Measurements from ENCODE around the gene PRUNE2.

PRUNE2 gene

DNA sequence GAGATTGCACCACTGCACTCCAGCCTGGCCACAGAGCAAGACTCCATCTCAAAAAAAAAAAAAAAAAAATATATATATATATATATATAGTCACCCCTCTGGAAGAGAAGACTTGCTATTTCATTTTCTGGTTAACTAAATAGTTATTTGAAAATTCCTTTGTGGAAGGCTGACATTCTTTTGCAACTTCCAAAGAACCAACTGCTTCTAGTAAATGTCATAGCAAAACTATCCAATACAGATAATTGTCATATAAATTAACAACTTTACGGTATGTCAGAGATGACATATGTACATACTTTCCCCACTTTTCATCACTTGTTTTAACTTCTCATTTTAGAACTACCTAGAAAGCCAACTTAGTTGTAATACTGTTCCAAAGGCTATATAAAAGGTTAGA, 50.9 kb downstream of the PRUNE2 start:
- Histone ChIP-seq H3K79me2 (ENCODE audit: insufficient read depth, low read length) (no peaks in the 10 kb centered on the region), H3K9me3 (ENCODE audit: insufficient read depth, low read length, severe bottlenecking) (no peaks in the 10 kb centered on the region), H2AFZ (ENCODE audit: low read depth, low read length) (no peak overlapping the region), H3K4me1 (ENCODE audit: insufficient read depth, low read length) (no peaks in the 10 kb centered on the region), H3K9ac (ENCODE audit: low read depth, low read length) (no peak overlapping the region), H3K36me3 (ENCODE audit: insufficient read depth, low read length) (no peaks in the 10 kb centered on the region), H4K20me1 (ENCODE audit: insufficient read depth, low read length) (no peaks in the 10 kb centered on the region), H3K27ac (ENCODE audit: low read length) (no peak overlapping the region), H3K4me2 (ENCODE audit: insufficient read depth, low read length) (no peak overlapping the region), H3K4me3 (ENCODE audit: low read depth in 1 of 2, low read length in 2 of 2) (no peak overlapping the region), H3K27me3 (ENCODE audit: insufficient read depth, low read length, poor library complexity) (peaks cover 5% of the 10 kb centered on the region)
- DNase-seq (no peak), ATAC-seq (ENCODE audit: insufficient read depth, low read depth) (no peak)
- no peak for TF ChIP-seq EZH2 (IDR thresholded peaks at IDR 0.05; ENCODE audit: borderline replicate concordance, low read depth, low read length, severe bottlenecking)
- TF ChIP-seq, protein P1, sequence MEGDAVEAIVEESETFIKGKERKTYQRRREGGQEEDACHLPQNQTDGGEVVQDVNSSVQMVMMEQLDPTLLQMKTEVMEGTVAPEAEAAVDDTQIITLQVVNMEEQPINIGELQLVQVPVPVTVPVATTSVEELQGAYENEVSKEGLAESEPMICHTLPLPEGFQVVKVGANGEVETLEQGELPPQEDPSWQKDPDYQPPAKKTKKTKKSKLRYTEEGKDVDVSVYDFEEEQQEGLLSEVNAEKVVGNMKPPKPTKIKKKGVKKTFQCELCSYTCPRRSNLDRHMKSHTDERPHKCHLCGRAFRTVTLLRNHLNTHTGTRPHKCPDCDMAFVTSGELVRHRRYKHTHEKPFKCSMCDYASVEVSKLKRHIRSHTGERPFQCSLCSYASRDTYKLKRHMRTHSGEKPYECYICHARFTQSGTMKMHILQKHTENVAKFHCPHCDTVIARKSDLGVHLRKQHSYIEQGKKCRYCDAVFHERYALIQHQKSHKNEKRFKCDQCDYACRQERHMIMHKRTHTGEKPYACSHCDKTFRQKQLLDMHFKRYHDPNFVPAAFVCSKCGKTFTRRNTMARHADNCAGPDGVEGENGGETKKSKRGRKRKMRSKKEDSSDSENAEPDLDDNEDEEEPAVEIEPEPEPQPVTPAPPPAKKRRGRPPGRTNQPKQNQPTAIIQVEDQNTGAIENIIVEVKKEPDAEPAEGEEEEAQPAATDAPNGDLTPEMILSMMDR (IDR thresholded peaks at IDR 0.05; ENCODE audit: borderline replicate concordance, extremely low read depth, low read length, poor library complexity, severe bottlenecking), result no peak

DNA sequence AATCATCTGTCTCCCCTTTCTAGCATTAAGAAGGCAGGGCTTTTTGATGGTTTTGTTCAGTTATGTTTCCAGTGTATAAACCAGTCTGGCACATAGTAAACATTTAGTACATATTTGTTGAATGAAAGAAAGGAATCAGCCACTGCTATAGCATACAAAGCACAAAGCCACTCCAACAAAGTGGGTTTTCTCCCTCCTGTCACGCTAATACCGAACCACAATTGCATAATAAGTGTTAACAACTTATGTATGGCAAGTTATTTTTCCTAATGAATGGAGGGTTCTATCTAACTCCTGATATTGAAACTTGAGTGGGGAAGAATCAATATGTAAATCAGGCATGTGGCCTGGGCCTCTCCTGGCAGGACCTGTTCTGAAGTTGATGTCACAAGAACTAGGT, 53.9 kb downstream of the PRUNE2 start:
- Histone ChIP-seq H2AFZ (ENCODE audit: low read depth, low read length) (no peak overlapping the region), H3K79me2 (ENCODE audit: insufficient read depth, low read length) (no peaks in the 10 kb centered on the region), H3K9ac (ENCODE audit: low read depth, low read length) (no peak overlapping the region), H3K36me3 (ENCODE audit: insufficient read depth, low read length) (no peaks in the 10 kb centered on the region), H3K27ac (ENCODE audit: low read length) (no peak overlapping the region), H3K4me3 (ENCODE audit: low read depth in 1 of 2, low read length in 2 of 2) (no peak overlapping the region), H3K4me2 (ENCODE audit: insufficient read depth, low read length) (no peak overlapping the region), H3K27me3 (ENCODE audit: insufficient read depth, low read length, poor library complexity) (peaks cover 5% of the 10 kb centered on the region), H3K4me1 (ENCODE audit: insufficient read depth, low read length) (no peaks in the 10 kb centered on the region), H3K9me3 (ENCODE audit: insufficient read depth, low read length, severe bottlenecking) (no peaks in the 10 kb centered on the region), H4K20me1 (ENCODE audit: insufficient read depth, low read length) (no peaks in the 10 kb centered on the region)
- TF ChIP-seq EZH2 (IDR thresholded peaks at IDR 0.05; ENCODE audit: borderline replicate concordance, low read depth, low read length, severe bottlenecking), result no peak
- TF ChIP-seq, protein P1 (IDR thresholded peaks at IDR 0.05; ENCODE audit: borderline replicate concordance, extremely low read depth, low read length, poor library complexity, severe bottlenecking), result no peak
- ATAC-seq (ENCODE audit: insufficient read depth, low read depth), result no peak
- DNase-seq, result no peak

DNA sequence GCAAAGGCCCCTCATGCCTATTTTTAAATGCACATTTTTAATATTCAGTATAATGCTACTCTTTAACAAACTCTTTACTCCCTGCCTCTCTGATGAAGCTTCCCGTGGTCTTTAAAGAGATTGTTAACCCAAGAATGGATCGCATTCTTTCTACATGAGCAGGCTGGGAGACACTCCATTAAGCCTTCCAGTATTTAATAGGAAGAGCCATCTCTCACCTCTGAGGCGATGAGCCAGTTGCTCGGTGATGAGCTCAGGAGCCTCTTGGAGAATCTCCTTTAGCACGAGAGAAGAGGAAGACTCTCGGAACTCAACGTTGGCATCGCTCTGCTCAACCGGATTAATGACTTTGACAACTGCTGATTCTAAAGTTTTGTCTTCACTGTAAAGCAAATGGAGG, 59.6 kb downstream of the PRUNE2 start:
- no peaks in the 10 kb centered on the region for H3K4me1 ChIP-seq (ENCODE audit: insufficient read depth, low read length)
- H3K79me2 ChIP-seq (ENCODE audit: insufficient read depth, low read length), result no peaks in the 10 kb centered on the region
- no peak overlapping the region for H3K4me3 ChIP-seq (ENCODE audit: low read depth in 1 of 2, low read length in 2 of 2)
- no peak for TF ChIP-seq EZH2 (IDR thresholded peaks at IDR 0.05; ENCODE audit: borderline replicate concordance, low read depth, low read length, severe bottlenecking)
- TF ChIP-seq, protein P1 (IDR thresholded peaks at IDR 0.05; ENCODE audit: borderline replicate concordance, extremely low read depth, low read length, poor library complexity, severe bottlenecking), result no peak
- no peak overlapping the region for H2AFZ ChIP-seq (ENCODE audit: low read depth, low read length)
- H3K9me3 ChIP-seq (ENCODE audit: insufficient read depth, low read length, severe bottlenecking), result no peaks in the 10 kb centered on the region
- H3K4me2 ChIP-seq (ENCODE audit: insufficient read depth, low read length), result no peak overlapping the region
- no peaks in the 10 kb centered on the region for H4K20me1 ChIP-seq (ENCODE audit: insufficient read depth, low read length)
- H3K9ac ChIP-seq (ENCODE audit: low read depth, low read length), result no peak overlapping the region
- no peak overlapping the region for H3K27ac ChIP-seq (ENCODE audit: low read length)
- ATAC-seq (ENCODE audit: insufficient read depth, low read depth), result no peak
- H3K36me3 ChIP-seq (ENCODE audit: insufficient read depth, low read length), result no peaks in the 10 kb centered on the region
- no peaks in the 10 kb centered on the region for H3K27me3 ChIP-seq (ENCODE audit: insufficient read depth, low read length, poor library complexity)
- DNase-seq, result no peak

DNA sequence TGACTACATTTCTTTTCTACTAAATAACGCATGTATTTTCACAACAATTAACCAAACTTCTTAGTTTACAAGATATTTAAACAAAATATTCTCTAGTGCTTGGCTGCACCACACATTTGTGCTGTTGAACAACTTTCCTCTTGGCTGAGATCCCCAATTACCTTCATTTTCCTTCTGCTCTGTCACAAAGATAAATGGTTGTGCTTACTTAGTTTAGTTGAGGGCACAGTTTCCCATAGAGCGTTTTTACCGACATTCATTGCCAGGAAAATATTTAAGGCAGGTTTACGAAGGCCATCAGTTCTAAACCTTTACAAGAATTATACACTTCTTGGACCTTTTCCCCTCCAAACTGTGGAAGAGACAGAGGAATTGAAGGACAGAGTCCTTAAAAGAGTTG, 60.7 kb downstream of the PRUNE2 start:
- TF ChIP-seq, protein P1 (IDR thresholded peaks at IDR 0.05; ENCODE audit: borderline replicate concordance, extremely low read depth, low read length, poor library complexity, severe bottlenecking), result no peak
- no peak for TF ChIP-seq EZH2 (IDR thresholded peaks at IDR 0.05; ENCODE audit: borderline replicate concordance, low read depth, low read length, severe bottlenecking)
- H3K36me3 ChIP-seq (ENCODE audit: insufficient read depth, low read length), result no peaks in the 10 kb centered on the region
- ATAC-seq (ENCODE audit: insufficient read depth, low read depth), result no peak

More for the DNA sequence above, 60.7 kb downstream of the PRUNE2 start:
- Histone ChIP-seq H4K20me1 (ENCODE audit: insufficient read depth, low read length) (no peaks in the 10 kb centered on the region), H3K4me2 (ENCODE audit: insufficient read depth, low read length) (no peak overlapping the region), H3K27ac (ENCODE audit: low read length) (no peak overlapping the region), H3K9me3 (ENCODE audit: insufficient read depth, low read length, severe bottlenecking) (no peaks in the 10 kb centered on the region), H3K4me1 (ENCODE audit: insufficient read depth, low read length) (no peaks in the 10 kb centered on the region), H3K27me3 (ENCODE audit: insufficient read depth, low read length, poor library complexity) (no peaks in the 10 kb centered on the region), H3K4me3 (ENCODE audit: low read depth in 1 of 2, low read length in 2 of 2) (no peak overlapping the region), H3K9ac (ENCODE audit: low read depth, low read length) (no peak overlapping the region), H2AFZ (ENCODE audit: low read depth, low read length) (no peak overlapping the region), H3K79me2 (ENCODE audit: insufficient read depth, low read length) (no peaks in the 10 kb centered on the region)
- DNase-seq, result no peak
